ENCODE data around the gene GPR61. TPM values are rescaled to one million over a fixed set of nuclear protein-coding genes. Genes with fewer than 3 reads are reported as not detected.

Gene GPR61
- total RNA-seq, 4 donors from 2014 or later, result not detected

DNA sequence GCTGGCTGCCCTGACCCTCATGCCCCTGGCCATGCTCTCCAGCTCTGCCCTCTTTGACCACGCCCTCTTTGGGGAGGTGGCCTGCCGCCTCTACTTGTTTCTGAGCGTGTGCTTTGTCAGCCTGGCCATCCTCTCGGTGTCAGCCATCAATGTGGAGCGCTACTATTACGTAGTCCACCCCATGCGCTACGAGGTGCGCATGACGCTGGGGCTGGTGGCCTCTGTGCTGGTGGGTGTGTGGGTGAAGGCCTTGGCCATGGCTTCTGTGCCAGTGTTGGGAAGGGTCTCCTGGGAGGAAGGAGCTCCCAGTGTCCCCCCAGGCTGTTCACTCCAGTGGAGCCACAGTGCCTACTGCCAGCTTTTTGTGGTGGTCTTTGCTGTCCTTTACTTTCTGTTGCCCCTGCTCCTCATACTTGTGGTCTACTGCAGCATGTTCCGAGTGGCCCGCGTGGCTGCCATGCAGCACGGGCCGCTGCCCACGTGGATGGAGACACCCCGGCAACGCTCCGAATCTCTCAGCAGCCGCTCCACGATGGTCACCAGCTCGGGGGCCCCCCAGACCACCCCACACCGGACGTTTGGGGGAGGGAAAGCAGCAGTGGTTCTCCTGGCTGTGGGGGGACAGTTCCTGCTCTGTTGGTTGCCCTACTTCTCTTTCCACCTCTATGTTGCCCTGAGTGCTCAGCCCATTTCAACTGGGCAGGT, 3.8 kb downstream of the GPR61 start:
- 83 to 85% methylated on average over 12 to 23 of the region's 24 CpGs for WGBS, 2 donors
- intact Hi-C loops (cut with DNase I), result loop anchor here (5.0 to 10.0 kb wide), 2 partner anchors 94 to 441 kb away; partner anchors contain the start of gene AHCYL1
- H3K9me3 ChIP-seq, result no peaks in the 10 kb centered on the region
- H3K27me3 ChIP-seq, result no peaks in the 10 kb centered on the region
- DNase-seq, result no peak
- TF ChIP-seq, protein P1, sequence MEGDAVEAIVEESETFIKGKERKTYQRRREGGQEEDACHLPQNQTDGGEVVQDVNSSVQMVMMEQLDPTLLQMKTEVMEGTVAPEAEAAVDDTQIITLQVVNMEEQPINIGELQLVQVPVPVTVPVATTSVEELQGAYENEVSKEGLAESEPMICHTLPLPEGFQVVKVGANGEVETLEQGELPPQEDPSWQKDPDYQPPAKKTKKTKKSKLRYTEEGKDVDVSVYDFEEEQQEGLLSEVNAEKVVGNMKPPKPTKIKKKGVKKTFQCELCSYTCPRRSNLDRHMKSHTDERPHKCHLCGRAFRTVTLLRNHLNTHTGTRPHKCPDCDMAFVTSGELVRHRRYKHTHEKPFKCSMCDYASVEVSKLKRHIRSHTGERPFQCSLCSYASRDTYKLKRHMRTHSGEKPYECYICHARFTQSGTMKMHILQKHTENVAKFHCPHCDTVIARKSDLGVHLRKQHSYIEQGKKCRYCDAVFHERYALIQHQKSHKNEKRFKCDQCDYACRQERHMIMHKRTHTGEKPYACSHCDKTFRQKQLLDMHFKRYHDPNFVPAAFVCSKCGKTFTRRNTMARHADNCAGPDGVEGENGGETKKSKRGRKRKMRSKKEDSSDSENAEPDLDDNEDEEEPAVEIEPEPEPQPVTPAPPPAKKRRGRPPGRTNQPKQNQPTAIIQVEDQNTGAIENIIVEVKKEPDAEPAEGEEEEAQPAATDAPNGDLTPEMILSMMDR (IDR thresholded peaks at IDR 0.05), result no peak
- TF ChIP-seq POLR2A (IDR thresholded peaks at IDR 0.05), result no peak
- no peaks in the 10 kb centered on the region for H3K36me3 ChIP-seq
- H3K4me3 ChIP-seq, result no peak overlapping the region
- H3K4me1 ChIP-seq, result peaks cover 7 to 18% (median 14%) of the 10 kb centered on the region in 3 donors
- H3K27ac ChIP-seq, result no peak overlapping the region

DNA sequence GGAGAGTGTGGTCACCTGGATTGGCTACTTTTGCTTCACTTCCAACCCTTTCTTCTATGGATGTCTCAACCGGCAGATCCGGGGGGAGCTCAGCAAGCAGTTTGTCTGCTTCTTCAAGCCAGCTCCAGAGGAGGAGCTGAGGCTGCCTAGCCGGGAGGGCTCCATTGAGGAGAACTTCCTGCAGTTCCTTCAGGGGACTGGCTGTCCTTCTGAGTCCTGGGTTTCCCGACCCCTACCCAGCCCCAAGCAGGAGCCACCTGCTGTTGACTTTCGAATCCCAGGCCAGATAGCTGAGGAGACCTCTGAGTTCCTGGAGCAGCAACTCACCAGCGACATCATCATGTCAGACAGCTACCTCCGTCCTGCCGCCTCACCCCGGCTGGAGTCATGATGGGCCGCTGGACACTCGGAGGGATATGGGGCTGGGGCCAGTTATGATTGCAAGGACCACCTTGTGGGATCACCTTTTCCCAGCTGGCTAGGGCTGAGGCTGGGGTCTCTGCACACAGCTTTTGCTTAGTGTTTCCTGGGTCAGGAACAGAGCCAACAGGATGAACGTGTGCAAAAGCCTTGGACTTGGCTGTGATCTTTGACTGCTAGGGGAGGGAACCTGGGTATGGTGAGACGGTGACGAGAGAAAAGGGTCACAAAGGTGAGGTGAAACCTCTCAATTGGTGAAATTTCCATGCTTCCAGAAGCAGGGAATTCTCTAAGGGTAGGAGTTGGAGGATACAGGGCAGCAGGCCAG, 4.5 kb downstream of the GPR61 start:
- DNase-seq, result no peak
- H3K36me3 ChIP-seq, result no peaks in the 10 kb centered on the region
- 60 to 67% methylated on average over 8 to 12 of the region's 14 CpGs for WGBS, 2 donors
- H3K27ac ChIP-seq, result no peak overlapping the region
- intact Hi-C loops (cut with DNase I), result loop anchor here (5.0 to 10.0 kb wide), 2 partner anchors 93 to 441 kb away; partner anchors contain the start of gene AHCYL1
- H3K27me3 ChIP-seq, result no peaks in the 10 kb centered on the region
- H3K9me3 ChIP-seq, result no peaks in the 10 kb centered on the region
- peaks cover 7 to 21% (median 14%) of the 10 kb centered on the region in 3 donors for H3K4me1 ChIP-seq
- H3K4me3 ChIP-seq, result no peak overlapping the region
- no peak for TF ChIP-seq POLR2A (IDR thresholded peaks at IDR 0.05)

DNA sequence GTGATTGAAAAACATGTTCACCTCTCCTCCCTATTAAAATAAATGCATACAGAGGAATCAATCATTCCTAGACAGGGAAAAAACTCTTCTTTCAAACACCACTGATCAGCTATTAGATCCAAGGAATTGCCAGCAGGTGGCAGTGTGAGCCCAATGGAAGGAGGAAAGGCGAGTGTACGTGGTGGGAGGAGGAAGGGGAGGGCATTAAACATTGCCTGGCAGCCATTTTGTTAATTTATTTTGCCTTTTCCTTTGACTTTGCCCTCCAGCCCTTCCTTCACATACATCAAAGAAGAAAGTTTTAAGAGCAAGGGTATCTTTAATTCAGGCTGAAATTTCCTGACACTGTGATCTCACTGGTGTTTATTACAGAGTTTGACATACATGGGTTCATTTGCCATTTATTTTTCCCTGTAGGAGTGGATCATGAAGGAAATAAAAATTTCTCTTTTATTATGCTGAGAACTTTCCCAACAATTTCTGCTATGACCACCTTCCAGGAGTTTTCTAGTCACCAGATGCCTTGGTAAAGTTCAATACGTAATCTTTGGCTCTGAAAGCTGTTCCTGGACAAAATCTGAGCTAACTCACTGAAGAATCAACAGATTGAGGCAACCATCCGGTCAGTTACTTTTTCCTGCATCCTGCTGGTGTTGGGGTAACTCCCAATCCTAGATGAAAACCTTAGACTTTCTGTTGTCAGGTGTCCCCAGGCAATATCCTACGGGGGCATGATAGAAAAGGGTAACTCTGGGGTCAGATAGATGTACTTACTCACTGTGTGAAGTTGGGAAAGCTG, 6.8 kb downstream of the GPR61 start:
- intact Hi-C loops (cut with DNase I), result loop anchor here (5.0 to 10.0 kb wide), 2 partner anchors 226 to 438 kb away; partner anchors contain the start of gene AHCYL1
- Histone ChIP-seq H3K27me3 (no peaks in the 10 kb centered on the region), H3K9me3 (no peaks in the 10 kb centered on the region), H3K27ac (peak overlapping the region; percentile 97 to 99 (median 98)), H3K4me3 (peak overlapping the region; percentile 87 to 96 (median 94)), H3K4me1 (peaks cover 7 to 45% (median 22%) of the 10 kb centered on the region in 3 donors), H3K36me3 (no peaks in the 10 kb centered on the region)
- WGBS, 2 donors, result 15 to 18% methylated on average over 5 of the region's 5 CpGs
- TF ChIP-seq POLR2A (IDR thresholded peaks at IDR 0.05), result no peak
- TF ChIP-seq, protein P1 (IDR thresholded peaks at IDR 0.05), result peak; percentile 81 to 95 (median 92)
- peak; percentile 17 for DNase-seq

DNA sequence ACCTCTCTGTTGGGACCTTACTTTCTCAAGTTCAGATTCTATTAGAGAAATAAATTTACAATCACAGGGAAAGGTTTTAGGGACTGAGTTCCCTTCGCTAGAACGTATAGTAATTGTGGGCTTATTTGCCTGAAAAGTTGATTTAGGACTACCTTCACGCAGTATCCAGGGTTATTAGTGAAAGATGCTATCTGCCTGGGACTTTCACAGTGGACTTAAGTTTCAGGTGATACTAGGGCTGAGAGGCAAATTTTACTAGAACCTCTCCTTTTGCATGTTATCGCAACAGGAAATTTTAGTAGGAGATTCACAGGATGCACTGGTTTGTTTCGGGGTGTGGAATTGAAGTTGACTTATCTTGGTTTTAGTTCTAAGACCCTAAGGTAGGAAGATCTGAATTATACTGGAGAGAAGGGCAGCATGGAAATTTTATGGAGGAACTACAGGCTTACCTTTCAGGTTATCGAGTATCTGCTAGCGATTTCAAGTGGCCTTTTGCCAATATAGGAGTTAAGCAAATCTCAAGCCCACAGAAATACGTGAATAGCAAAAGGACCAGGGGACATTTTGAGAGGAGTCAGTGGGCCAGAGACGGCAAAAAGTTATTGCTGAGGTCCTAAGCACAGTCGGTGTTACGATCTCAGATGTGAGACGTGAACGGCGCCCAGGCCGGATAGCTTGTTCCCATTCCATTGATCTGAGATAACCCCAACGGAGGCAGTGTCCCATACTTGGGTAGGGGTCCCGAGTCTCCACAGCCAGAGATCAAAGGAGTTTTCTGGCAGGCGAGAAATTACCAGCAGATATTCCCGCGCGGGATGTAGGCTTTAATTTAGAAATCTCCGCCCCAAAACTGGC, 8.0 kb downstream of the GPR61 start:
- Histone ChIP-seq H3K4me3 (peak overlapping the region; percentile 87 to 96 (median 94)), H3K36me3 (no peaks in the 10 kb centered on the region), H3K27me3 (no peaks in the 10 kb centered on the region), H3K4me1 (peaks cover 7 to 50% (median 22%) of the 10 kb centered on the region in 3 donors), H3K27ac (peak overlapping the region; percentile 97 to 99 (median 98)), H3K9me3 (no peaks in the 10 kb centered on the region)
- 6 to 8% methylated on average over 18 to 22 of the region's 22 CpGs for WGBS, 2 donors
- intact Hi-C loops (cut with DNase I), result loop anchor here (5.0 to 10.0 kb wide), 2 partner anchors 225 to 437 kb away; partner anchors contain the start of gene AHCYL1
- TF ChIP-seq, protein P1 (IDR thresholded peaks at IDR 0.05), result peak in 1 of 6 experiments; percentile 1
- no peak for TF ChIP-seq POLR2A (IDR thresholded peaks at IDR 0.05)
- DNase-seq, result no peak
